Measurements from ENCODE around the gene SVEP1.
"Not testable (repeated sequence)": the region's sequence is repeated elsewhere in the genome, so short reads cannot be mapped to it uniquely, and the experiment has no call there.

SVEP1 gene

DNA sequence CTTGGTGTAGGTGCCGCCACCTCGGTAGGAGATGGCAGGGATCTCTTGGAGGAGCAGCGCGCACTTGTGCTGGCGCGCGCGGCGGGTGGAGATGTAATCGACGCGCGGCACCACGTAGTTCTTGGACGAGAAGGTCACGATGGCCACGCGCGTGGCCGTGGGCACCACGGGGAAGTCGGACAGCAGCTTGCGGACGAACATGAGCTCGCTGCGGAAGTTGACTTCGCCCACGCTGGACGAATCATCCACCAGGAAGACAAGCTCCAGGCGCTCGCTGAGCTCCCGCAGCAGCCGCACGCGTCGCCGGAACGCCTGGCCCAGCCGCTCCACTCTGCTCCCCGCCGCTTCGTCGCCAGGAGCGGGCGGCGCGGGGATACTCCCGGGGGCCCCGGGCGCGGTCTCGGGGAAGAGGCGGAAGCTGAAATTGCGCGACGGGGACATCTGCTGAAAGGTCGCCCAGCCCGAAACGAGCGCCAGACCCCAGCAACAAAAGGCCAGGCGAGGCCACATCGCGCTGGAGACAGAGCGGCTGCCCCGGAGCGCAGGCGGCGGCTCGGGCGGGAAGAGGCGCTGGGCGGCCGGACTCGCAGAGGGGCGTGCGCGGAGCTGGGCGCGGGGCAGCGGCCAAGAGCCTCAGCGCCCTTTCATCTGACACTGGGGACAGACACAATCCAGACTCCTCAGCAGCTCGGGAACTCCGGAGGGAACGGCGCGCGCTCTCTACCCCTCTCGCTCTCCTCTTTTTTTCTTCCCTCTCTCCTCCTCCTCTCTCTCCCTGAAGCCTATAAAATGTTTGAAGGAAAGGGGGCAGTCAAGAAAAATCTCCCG, at the start of gene SVEP1:
Gene SVEP1 (minus strand): TSS at position 708 of the 828 bp plus-strand sequence. CDS start 198 bp downstream, at position 510.
- no peak for DNase-seq

DNA sequence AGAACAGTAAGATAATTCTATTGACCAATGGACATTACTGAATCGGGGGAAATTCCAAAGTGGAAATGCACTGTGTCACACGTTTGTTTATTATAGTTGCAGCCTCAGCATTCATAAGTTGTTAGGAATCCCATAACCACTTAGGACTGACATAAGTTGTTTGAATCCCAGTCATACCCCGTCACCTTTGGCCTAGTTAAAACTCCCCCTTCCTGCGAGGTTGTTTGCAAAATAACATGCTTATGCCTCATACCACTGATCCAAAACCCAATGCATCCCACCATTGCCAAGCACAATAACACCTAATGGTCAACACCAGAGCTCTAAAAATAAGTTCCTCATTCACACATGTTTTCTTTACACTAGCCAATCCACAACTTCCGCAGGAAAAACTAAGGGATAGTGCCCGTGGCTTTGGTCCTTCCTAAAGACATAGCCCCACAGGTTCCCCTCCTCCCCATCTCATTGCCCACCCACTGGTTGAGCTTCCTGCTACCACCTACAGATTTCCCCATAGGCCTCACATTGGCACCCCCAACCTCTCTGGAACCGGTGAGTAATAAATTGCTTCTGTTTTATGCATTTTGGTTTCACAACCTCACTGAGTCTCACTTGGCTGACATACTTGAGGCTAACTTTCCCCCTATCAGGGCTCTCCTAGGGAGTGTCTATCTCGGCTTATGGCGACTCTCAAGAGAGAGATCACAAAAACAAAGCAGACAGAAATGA, 46.7 kb upstream of the SVEP1 start:
- no peak for DNase-seq

DNA sequence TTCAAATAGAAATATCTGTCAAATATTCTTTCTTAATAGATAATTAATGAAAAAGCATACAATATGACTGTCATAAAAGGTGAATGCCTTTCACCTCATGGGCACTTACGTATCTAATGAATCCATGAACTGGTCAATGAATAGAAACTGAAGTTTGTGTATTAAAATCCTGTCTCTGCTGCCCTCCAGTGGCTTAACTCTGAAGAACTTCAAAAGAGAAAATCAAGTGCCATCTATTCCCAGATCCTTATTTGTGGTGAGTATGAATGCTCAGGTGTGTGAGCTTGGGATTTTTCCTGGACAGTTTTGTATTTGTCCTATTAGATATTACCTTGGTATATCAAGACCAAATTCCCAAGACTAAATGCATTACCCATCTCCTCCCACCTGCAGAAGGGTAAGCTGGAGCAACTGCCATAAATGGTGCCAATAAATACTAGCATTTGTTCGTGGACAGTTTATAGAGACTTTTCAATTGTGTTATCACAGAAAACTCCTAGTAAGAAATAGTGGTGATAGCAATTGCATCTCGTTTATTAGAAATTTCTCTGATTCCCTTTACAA, 44.0 kb upstream of the SVEP1 start:
- peak; percentile 45 for DNase-seq

DNA sequence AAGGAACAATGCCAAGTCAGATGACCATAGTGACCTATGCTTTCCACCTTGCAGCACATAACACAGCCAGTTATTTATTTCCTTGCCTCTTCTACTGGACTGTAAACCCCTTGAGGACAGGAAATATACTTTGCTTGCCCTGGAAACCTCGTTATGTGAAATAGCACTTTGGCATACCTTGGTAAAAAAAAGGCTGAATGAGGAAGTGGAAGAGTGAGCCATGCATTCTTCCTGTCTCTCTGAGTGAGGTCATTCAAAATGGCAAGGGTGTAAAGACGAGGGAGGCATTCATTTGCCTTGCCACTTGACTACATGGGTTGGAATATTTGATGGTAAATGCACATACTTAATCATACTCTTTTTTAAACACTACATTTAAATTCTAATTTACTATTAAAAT, 42.8 kb upstream of the SVEP1 start:
- DNase-seq, result no peak

DNA sequence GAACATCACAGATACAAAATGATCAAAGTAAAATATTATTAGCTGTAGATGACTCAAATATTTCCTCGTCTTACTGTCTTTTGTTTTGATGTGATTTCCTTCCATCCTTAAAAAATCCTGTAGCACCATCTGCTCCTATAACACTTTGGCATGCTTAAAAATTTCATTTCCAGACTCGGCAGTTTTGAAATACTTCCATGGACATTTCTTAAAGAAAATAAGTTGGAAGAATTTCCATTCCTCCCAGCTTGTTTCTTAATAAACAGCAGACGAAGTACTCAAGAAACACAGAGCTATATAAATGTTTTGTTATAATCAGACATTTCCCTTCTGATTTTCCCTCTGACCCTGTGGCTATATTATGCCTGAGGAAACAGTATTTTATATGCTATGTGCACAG, 41.2 kb upstream of the SVEP1 start:
- no peak for DNase-seq

DNA sequence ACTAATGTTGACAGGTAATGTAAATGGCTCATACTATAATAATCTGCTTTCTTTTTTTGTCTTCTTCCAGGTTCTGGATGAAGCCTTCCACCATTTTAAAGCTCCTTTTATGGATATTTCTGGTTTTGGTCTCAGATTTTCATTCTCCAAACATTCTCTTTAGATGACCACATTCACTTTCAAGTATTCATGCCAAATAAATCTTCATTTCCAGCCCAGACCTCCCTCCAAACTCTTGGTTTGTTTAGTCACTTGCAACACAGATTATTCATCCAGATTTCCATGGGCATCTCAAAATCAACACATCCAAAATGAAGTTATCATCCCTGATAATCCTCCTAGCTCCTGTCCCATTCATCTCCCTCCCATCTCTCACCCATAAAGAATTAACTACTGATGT, 40.3 kb upstream of the SVEP1 start:
- DNase-seq, result no peak

DNA sequence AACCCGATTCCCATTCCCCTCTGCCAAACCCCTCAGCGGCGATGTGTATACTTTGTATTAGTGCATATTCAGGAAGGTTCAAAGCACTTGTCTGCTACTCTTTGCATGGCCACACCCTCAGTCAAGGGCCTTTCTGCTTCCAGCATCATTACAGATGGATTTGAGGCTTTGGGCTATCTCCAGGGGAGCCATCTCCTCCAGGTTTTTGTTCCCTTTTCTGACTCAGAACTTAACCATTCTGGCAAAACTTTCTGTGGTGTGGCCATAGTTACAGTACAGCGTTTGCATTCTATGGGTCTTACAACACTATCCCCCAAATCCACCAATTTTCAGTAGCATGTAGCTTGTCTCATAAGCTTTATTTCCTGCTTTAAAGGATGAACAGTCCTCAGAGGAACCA, 36.0 kb upstream of the SVEP1 start:
- no peak for DNase-seq

DNA sequence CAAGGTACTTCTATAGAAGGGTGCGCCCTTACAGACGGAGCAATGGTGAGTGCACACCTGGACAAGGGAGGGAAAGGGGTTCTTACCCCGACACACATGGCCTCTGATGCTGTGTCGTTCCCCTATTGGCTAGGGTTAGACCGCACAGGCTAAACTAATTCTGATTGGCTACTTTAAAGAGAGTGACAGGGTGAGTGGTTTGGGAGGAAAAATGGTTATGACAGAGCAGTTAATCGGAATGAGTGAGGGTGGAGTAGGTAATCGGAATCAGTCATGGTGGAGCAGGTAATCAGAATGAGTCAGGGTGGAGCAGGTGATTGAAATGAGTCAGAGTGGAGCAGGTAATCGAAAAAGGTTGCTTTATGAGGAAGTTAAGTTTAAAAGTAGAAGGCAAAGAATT, 35.0 kb upstream of the SVEP1 start:
- DNase-seq, result not testable (repeated sequence)

DNA sequence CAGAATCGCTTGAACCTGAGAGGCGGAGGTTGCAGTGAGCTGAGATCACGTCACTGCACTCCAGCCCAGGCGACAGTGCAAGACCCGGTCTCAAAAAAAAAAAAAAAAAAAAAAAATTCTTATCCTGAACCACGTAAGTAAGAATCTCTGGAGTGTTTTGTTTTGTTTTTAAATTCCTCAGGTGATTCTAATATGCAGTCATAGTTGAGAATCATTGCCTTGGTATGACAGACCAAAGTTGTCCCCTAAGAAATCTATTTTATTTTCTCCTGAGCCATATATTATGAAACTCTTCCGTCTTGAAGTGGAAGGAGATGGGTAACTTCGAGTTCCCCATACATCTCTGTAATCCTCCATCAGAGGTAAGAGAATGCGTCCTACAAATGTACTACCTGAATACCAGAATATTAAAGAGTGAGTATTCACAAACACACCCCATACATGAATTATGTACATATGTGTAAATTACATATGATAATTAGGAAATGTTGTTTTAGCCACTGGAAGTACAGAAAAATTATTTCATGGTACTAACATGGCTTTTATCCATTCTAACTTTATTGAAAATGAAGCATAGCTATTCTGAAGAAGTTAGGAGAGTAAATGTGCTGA, 26.7 kb upstream of the SVEP1 start:
- no peak for DNase-seq

DNA sequence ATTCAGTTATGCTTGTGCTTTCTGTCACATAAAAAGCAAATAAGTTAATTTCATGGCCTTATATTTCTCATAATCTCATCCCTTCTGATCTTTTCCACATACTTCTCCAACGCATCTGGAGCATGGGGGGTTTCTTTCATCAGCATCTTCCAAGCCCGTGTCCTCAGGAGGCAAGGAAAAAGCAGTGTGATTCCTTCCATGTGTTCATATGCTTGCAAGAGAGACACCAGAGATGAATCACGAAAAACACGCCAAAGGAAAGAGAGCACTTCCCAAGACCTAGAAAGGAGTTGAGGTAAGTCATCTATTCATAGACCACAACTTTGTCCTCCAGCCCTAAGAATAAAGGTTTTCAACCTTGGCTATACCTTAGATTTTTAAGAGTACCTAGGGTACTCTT, 26.0 kb upstream of the SVEP1 start:
- no peak for DNase-seq

DNA sequence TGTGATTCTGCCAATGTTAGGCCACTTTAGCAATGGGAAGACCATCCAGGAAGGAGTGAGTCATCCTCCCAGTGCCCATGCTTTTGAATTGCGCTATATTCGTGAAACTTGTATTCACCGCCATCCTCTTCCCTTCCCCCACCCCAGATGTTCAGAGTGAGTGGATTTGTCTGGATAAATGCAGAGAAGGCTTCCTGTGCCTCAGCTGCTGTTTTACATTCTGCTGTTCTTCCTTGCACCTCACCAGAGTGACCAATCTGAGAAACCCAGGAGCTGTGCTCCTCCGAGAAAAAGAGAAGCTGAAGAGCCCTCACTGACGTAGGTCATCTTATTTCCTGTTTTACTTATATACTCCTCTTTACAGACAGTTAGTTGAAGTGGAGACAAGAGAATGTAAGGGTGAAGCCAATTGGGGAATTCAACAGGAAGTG, 24.6 kb upstream of the SVEP1 start:
- DNase-seq, result no peak

DNA sequence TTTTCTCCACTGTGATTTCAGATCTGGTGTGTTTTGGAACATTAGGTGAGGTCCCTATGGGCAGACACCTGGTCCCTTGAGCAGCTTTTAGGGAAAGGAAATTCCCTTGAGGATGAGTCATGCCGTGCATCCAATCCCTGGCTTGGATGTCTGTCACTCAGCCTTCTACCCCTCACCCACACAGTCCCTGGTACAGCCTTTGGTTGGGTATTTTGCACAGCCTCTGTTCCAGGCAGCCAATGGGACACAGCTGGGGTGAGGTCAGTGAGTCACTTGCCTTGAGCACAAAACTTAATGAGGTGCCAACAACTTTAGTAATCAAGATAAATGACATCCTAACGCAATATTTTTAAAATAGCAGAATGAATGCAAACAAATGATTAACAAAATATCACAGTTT, 22.7 kb upstream of the SVEP1 start:
- no peak for DNase-seq

DNA sequence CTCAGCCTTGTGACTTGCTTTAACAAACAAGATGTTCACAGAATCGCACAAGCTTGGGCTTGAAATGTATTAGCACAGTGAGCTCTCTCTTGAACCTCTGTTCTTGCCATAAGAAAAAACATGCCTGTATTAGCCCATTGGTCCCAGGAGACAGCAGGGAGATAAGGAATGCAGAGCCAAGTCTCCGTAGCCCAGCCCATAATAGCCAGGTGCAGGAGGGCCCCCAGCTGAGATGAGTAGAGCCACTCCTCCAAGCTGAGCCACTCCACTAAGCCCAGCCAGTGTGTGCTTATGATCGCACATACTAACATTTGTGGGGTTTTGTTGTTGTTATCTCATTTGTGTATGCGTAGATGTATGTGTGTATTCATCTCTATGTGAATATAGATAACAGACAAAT, 21.6 kb upstream of the SVEP1 start:
- no peak for DNase-seq

DNA sequence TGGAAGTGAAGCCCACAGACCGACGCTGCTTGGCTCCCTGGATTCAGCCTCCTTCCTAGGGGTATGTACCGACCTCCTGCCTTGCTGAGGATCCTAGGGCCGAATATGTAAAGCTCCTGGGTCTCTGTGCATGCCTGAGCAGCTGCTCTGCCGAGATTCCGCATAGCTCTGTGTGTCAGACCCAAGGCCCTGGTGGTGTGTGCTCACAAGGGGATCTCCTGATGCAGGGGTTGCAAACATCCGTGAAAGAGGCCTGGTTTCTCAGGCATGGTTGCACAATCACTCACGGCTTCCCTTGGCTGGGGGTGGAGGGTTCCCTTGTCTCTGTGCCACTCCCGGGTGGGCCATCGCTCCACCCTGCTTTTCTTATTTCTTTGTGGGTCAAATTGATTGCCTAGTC, 19.9 kb upstream of the SVEP1 start:
- DNase-seq, result no peak

DNA sequence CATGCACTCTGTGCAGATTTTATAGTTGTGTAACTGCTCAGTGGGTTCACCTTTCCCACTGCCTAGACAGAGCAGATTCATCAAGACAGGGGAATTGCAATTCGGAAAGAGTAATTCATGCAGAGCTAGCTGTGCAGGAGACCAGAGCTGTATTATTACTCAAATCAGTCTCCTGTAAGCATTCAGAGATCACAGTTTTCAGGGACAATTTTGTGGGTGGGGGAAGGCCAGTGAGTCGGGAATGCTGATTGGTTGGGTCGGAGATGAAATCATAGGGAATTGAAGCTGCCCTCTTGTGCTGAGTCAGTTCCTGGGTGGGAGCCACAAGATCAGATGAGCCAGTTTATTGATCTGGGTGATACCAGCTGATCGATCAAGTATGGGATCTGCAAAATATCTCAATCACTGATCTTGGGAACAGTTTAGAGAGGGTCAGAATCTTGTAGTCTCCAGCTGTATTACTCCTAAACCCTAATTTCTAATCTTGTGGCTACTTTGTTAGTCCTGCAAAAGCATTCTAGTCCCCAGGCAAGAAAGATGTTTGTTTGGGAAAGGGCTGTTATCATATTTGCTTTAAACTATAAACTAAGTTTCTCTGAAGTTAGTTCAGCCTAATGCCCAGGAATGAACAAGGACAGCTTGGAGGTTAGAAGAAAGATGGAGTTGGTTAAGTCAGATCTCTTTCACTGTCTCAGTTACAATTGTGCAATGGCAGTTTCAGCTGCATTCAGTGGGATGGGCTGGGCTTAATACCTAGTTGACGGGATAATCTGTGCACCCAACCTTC, 12.7 kb upstream of the SVEP1 start:
- DNase-seq, result no peak

DNA sequence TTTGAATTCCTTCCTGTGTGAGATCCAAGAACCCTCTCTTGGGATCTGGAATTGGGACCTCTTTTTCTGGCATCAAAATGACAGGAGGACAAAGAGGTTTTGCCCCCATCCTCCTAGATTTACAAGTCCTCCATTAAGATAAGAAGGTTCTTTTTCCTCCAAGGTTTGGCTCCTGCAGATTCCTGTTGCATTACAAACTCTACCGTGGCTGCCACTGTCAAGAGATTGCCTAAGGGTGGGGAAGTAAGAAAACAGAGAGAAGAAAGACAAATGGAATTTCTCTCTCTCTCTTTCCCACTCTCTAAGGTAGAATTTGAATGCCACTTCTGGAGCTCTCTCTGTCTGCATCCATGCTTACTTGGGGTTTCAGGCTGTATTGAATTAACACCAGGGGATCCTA, 12.0 kb upstream of the SVEP1 start:
- DNase-seq, result no peak

DNA sequence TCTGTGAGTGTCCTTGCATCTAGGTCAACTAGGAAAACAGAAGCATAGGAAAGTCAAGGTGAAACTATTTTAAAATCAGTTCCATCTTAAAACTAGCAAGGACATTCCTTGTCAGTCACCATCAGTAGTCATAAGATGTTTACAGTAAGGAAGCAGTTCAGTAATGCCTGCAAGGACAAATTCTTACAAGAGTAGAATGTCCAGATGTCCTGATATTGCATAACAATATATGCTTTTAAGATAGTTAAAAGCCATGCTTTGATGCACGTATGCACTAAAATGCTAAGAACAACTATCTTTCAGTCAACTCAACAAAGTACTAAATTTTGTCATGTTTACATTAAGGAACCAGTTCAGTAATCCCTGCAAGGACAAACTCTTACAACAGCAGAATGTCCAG, 11.3 kb upstream of the SVEP1 start:
- no peak for DNase-seq

DNA sequence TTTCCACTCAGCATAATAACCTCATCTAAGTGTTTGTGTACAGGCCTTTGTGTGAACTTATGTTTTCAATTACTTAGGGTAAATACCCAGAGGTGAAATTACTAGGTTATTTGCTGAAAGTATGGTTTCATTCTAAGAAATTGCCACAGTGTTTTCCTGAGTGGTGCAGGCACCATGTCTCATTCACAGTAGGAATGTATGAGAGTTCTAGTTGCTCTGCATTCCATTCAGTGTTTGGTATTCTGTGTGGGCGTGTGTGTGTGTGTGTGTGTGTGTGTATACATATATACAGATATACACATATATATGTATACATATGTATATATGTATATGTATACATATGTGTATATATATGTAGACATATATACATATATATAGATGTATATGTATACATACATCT, 8.8 kb upstream of the SVEP1 start:
- no peak for DNase-seq

DNA sequence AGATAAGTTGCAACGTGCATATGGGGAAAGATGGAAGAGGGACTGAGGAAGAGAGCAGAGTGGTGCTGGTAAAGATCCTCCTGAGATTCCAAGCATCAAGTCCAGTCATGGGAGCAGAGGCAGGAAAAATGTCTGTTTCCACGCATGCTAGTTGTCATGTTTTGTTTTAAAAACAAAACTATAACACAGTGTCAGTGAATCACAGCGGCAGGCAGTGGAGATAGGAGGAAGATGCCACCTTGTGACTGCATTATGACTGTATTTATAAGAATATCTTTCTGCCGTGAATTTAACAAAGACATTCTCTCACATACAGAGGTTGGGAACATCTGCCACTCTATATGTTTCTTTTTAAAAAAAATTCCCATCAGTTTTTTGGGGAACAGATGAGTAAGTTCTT, 3.7 kb upstream of the SVEP1 start:
- DNase-seq, result no peak

DNA sequence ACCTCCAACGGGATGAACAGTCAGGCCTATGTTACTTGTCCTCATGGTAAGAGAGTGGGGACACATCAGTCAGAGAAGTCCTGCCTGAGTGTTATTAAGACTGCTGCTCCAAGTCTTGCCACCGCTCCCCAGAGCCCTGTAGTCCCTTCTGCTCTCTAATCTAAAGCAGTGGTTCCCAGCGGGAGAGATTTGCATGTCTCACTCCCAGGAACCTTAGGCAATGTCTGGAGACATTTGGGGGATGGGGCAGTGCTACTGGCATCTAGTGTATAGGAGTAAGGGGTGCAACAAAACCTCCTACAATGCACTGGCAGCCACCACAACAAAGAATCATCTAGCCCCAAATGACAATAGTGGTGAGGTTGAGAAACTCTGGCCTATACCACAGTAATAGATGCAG, 2.6 kb upstream of the SVEP1 start:
- no peak for DNase-seq

DNA sequence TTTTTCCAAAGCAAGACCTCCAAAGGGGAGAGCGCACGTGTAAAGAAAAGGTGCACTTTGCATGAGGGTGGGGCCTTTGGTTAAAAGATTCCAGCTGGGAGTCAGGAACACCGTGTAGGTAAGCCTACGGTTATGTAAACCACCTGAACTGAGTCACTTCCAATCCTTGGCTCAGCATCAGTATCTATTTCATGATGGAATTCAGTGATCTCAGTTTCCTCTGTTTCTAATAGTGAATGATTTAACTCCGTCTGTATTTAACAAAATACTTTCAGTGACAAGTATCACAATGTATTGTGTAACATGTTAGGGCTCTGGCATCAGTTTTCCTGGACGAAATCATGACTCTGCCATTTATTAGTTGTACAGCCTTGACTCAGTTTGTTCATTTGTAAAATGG, 1.3 kb upstream of the SVEP1 start:
- no peak for DNase-seq

DNA sequence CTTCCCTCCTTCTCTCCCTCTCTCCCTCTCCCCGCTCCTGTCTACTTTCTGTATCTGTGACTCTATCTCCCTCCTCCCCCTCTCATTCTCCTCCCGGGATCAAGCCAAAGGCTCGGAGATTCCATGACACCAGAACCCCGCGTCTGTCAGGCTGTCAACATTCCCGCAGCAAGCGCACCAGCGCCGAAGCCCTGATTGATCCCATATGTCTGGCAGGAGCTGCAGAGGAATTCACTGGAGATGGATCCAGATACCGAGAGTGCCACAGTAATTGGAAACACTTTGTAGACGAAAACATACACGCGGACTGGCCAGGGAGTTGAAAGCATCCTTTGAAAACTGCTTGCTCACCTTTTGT, 300 bp upstream of the SVEP1 start:
- DNase-seq, result no peak

DNA sequence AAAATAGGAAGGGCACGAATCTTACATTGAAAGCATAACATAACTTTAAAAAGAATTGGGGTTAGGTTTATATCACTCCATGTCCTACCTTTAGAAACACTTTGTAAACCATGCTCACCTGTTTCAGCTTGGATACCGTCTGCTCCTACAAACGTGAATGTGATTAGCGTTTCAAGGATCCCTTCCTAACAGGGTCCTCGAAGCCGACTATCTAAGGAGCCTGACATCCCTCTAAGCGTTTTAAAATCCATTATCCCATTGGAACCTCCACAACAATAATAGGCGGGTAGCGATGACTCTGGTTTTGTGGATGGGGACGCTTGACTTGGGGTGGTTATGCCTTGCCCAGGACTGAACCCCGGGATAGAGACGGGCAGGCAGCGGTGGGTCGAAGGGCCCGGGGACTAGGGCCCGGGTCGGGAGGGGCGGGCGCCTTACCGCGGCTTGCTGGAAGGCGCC, 937 bp downstream of the SVEP1 start:
- no peak for DNase-seq
